Gastroesophageal sphincter (tissue), 4 donors: ENCODE measurements around the gene NDP. TPM values are rescaled to one million over a fixed set of nuclear protein-coding genes. Genes with fewer than 3 reads are reported as not detected.

Source experiments
- ATAC-seq: fragments of 150-250 bp; one replicate; pipeline ENCODE4 v1.9.1; 2016; ENCODE audit warnings: mild to moderate bottlenecking, moderate library complexity
- H3K27ac ChIP-seq, 4 donors: fragments of 200-600 bp; sonication (generic) in 3 of 4; 1 replicate in 3 of 4; 2 replicates in 1 of 4; pipeline ENCODE4 v1.5.1; 2016 to 2019
- H3K27me3 ChIP-seq: fragments of 200-600 bp; sonication (generic); one replicate; pipeline ENCODE4 v1.5.1; 2019
- H3K36me3 ChIP-seq, 2 donors: fragments of 200-600 bp; sonication (generic); one replicate each; pipeline ENCODE4 v1.5.1; 2019; ENCODE audit warnings: control low read depth in 1 of 2
- H3K4me1 ChIP-seq, 3 donors: fragments of 200-600 bp; sonication (generic); 1 replicate in 2 of 3; 2 replicates in 1 of 3; pipeline ENCODE4 v1.5.1; 2016 to 2019; ENCODE audit warnings: control low read depth in 2 of 3
- H3K4me3 ChIP-seq, 2 donors: fragments of 200-600 bp; sonication (generic); one replicate each; pipeline ENCODE4 v1.5.1; 2019; ENCODE audit warnings: mild to moderate bottlenecking in 1 of 2, moderate library complexity in 1 of 2
- H3K9me3 ChIP-seq, 3 donors: fragments of 200-600 bp; sonication (generic); one replicate each; pipeline ENCODE4 v1.5.1; 2017 to 2019; ENCODE audit warnings: control low read depth in 2 of 3
- CTCF ChIP-seq, 4 experiments: fragments of 200-600 bp in 2 of 4; fragments of 450-650 bp in 2 of 4; sonication (generic) in 1 of 4; IDR thresholded peaks; one replicate each; pipeline ENCODE4 v1.5.1; 2017 to 2019; ENCODE audit warnings: antibody characterized with exemption in 4 of 4, mild to moderate bottlenecking in 2 of 4, moderate library complexity in 2 of 4
- EP300 ChIP-seq: sonication (generic); formaldehyde crosslinking; IDR thresholded peaks from one replicate; pipeline ENCODE4 v1.6.1; 2017; ENCODE audit warnings: antibody characterized with exemption, mild to moderate bottlenecking
- POLR2A ChIP-seq, 2 donors: fragments of 450-650 bp; IDR thresholded peaks; one replicate each; pipeline ENCODE4 v1.6.1; 2017; ENCODE audit warnings: antibody characterized with exemption in 2 of 2, mild to moderate bottlenecking in 2 of 2, moderate library complexity in 1 of 2
- POLR2AphosphoS5 ChIP-seq: sonication (generic); formaldehyde crosslinking; IDR thresholded peaks from one replicate; pipeline ENCODE4 v1.6.1; 2017; ENCODE audit warnings: antibody characterized with exemption
- WGBS, 2 donors: methylation state at CpG; one replicate each; pipeline ENCODE4 v1.1.5; 2018; ENCODE audit warnings: low coverage in 1 of 2; 5-methylcytosine and 5-hydroxymethylcytosine counted together
- total RNA-seq, 4 donors: library from RNA; depleted of rRNA; stranded (reverse); fragments of >200 nt; gene quantifications; one replicate each; pipeline ENCODE4 v1.1.0, GENCODE V29; 2016

The NDP gene, protein sequence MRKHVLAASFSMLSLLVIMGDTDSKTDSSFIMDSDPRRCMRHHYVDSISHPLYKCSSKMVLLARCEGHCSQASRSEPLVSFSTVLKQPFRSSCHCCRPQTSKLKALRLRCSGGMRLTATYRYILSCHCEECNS
- total RNA-seq, result not detected

DNA sequence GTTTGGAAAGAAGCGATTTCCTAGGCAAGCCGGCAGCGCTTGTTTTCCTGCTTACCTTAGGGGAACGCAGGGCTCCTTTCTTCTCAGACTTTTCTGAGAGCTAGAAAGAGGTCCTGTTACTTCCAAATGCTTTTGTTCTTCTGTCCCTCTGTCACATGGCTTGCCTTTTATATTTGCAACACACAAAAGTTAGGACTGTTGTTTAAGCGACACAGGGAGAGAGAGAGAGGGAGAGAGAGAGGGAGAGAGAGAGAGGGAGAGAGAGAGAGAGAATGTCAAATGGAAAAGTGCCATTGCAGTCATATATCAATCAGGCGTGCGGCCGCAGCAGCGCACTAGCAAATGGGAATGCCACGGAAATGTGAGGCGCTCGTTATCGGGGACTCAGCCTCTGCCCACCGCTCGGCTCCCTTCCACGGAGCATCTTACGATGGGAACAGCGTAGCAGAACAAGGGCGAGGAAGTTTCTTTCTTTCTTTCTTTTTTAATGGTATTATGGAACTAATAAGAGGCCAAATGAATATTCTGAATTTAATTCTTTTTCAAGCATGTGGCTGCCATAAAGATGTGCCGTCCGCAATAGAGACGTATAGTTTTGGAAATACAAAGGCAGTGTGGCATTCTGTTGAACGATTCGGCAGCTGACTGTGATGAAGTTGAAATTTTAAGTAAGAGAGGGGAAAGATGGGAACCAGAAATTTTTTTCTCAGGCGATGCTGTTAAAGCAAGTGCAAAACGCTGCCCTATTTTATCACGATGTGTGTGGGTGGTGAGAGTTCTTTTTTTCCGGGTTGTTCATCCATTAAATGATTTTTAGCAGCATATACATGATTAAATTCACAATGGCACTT is at the start of gene NDP:
Gene NDP, minus strand, starts transcription at position 142 of the 851 bp plus-strand sequence. CDS start 14,745 bp downstream, outside the sequence.
- ATAC-seq, result no peak
- no peak for TF ChIP-seq POLR2A (IDR thresholded peaks at IDR 0.05)
- no peak for TF ChIP-seq EP300
- no peak for TF ChIP-seq POLR2AphosphoS5
- no peak for TF ChIP-seq CTCF (IDR thresholded peaks at IDR 0.05)
- Histone ChIP-seq H3K36me3 (no peaks in the 10 kb centered on the region), H3K4me3 (peak within 1 kb of the TSS; percentile 35 to 43), H3K4me1 (peaks cover 0 to 6% (median 0%) of the 10 kb centered on the region in 3 donors), H3K27me3 (no peaks in the 10 kb centered on the region), H3K27ac (no peak within 1 kb of the TSS), H3K9me3 (no peaks in the 10 kb centered on the region)
- 11 to 21% methylated on average over 12 to 16 of the region's 28 CpGs for WGBS, 2 donors

DNA sequence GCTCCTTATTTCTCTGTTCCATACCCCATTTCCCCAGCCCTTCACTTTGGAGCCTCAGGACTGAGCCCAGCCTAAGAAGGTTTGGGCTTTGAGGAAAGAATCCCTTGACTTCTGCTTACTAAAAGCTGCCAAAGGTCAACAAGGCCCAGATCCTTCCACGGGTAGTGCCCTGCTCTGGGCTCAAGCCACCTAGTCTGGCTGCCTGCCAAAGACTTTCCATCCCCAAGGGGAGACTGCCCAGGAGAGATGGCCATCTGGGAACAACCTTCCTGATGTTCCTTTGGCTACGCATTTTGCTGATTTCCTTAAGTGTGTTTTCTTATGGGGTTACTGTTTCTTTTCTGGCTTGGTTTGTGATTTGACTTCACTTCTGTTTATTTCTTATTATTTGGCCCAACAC is 49.8 kb upstream of the NDP start:
- H3K27me3 ChIP-seq, result no peaks in the 10 kb centered on the region
- TF ChIP-seq CTCF (IDR thresholded peaks at IDR 0.05), result no peak
- H3K4me3 ChIP-seq, result no peak overlapping the region
- no peaks in the 10 kb centered on the region for H3K36me3 ChIP-seq
- H3K4me1 ChIP-seq, result no peaks in the 10 kb centered on the region
- no peak overlapping the region for H3K27ac ChIP-seq
- 80 to 100% methylated on average over 1 of the region's 2 CpGs for WGBS, 2 donors
- ATAC-seq, result no peak
- H3K9me3 ChIP-seq, result no peaks in the 10 kb centered on the region

- 66% methylated on average over 2 of the region's 2 CpGs; no CpG with 5 or more reads in 1 of the 2 donors for WGBS, 2 donors
- TF ChIP-seq EP300, result no peak
- no peak for TF ChIP-seq CTCF (IDR thresholded peaks at IDR 0.05)
- TF ChIP-seq POLR2A (IDR thresholded peaks at IDR 0.05), result no peak
- TF ChIP-seq POLR2AphosphoS5, result no peak
- no peaks in the 10 kb centered on the region for H3K4me1 ChIP-seq
- H3K27me3 ChIP-seq, result no peaks in the 10 kb centered on the region
- no peak for ATAC-seq
- H3K36me3 ChIP-seq, result no peaks in the 10 kb centered on the region
- H3K9me3 ChIP-seq, result no peaks in the 10 kb centered on the region
- no peak overlapping the region for H3K27ac ChIP-seq
- no peak overlapping the region for H3K4me3 ChIP-seq
Observed at GRCh38 chrX:44020693-44021092, 47.5 kb upstream of the NDP start.

- 76 to 100% methylated on average over 3 of the region's 3 CpGs for WGBS, 2 donors
- no peak for ATAC-seq
Observed at GRCh38 chrX:44019911-44020310, 46.7 kb upstream of the NDP start.

More at GRCh38 chrX:44019911-44020310, 46.7 kb upstream of the NDP start:
- Histone ChIP-seq H3K4me3 (no peak overlapping the region), H3K27me3 (no peaks in the 10 kb centered on the region), H3K9me3 (no peaks in the 10 kb centered on the region), H3K27ac (no peak overlapping the region), H3K4me1 (no peaks in the 10 kb centered on the region), H3K36me3 (no peaks in the 10 kb centered on the region)
- TF ChIP-seq CTCF (IDR thresholded peaks at IDR 0.05) (no peak), POLR2A (IDR thresholded peaks at IDR 0.05) (no peak), EP300 (no peak), POLR2AphosphoS5 (no peak)
